ENCODE data around the gene SAA1. TPM values are rescaled to one million over a fixed set of nuclear protein-coding genes. Genes with fewer than 3 reads are reported as not detected.
"Not testable (repeated sequence)": the region's sequence is repeated elsewhere in the genome, so short reads cannot be mapped to it uniquely, and the experiment has no call there.

The SAA1 gene
- polyA plus RNA-seq, 3 donors from 2014 or later = not detected

DNA sequence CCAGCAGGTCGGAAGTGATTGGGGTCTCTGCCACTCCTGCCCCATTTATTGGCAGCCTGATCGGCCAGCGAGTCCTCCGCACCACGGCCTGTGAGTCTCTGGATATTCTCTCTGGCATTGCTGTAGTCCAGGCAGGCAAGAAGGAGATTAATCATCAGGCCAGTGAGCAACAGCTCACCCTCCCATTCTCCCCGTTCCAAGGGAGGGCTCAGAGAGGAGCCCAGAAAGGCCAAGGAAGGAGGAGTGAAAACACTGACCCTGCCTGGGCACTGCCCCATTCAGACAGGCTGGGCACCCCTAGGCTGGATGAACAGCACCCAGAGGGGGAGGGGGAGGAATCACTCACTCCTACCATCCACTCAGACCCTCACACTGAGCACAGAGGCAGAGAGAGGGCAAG lies 20.7 kb upstream of the SAA1 start:
- peaks cover 5% of the 10 kb centered on the region in 2 donors for H3K4me1 Mint-ChIP-seq
- no peak overlapping the region for H3K27ac Mint-ChIP-seq

DNA sequence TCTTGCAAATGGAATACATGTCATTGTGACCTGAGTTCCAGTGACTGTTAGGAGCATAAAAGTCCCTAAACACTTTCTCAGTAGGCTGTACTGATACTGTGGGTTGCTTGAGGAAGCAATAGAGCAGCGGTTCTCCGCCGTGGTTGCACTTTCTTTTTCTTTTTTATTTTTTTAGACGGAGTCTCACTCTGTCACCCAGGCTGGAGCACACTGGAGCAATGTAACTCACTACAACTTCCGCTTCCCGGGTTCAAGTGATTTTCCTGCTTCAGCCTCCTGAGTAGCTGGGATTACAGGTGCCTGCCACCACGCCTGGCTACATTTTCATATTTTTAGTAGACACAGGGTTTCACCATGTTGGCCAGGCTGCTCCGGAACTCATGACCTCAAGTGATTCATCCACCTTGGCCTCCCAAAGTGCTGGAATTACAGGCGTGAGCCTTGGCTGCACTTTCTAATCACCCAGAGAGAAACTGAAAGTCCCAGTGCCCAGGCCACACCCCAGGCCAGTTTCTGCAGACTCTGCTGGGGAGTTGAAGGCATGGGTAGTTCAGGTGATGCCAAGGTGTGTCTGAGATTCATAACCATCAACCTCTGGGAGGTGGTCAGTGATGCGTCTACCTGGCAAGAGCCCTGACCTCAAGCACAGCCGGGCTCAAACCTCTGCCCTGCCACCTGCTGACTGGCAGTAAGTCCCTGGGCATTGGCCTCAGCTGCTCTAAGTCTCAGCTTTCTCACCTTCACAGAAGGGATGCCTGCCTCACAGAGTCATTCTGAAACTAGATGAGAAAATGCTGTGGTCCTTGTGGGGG lies 19.5 kb upstream of the SAA1 start:
- H3K27ac Mint-ChIP-seq = peak overlapping the region; percentile 36 to 87 (median 58)
- H3K27me3 Mint-ChIP-seq (ENCODE audit: low read depth in 3 of 3); H3K36me3 Mint-ChIP-seq; H3K4me1 Mint-ChIP-seq; H3K9me3 Mint-ChIP-seq: not testable (repeated sequence)
- peak overlapping the region; percentile 48 to 81 (median 61) for H3K4me3 Mint-ChIP-seq
- DNase-seq = peak in 2 of 3 donors; percentile 6 to 38

More for the DNA sequence above, 20.7 kb upstream of the SAA1 start:
- Mint-ChIP-seq H3K36me3 (no peaks in the 10 kb centered on the region), H3K27me3 (ENCODE audit: low read depth in 3 of 3) (peaks cover 2 to 8% (median 6%) of the 10 kb centered on the region in 3 donors), H3K4me3 (no peak overlapping the region), H3K9me3 (no peaks in the 10 kb centered on the region)
- no peak for DNase-seq

DNA sequence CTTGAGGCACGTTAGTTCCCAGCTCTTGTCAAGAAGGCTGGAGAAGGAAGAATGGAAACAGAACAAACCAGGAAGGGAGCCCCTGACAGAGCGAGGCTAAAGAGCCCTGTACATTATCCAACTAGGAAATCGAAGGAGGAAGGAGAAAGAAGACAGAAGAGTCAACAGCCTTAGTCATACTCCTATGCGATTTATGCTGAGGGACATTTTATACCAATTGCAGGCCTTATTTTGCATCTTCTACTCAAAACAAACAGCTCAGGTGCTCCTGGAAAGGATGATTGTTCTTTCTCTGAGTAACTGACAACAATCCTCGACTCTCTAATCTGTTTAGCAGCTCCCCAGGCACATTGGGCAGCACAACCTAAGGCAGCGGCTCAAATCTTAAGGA lies 18.9 kb upstream of the SAA1 start:
- H3K27ac Mint-ChIP-seq = peak overlapping the region in 3 of 6 donors; percentile 48 to 86 (median 53)

DNA sequence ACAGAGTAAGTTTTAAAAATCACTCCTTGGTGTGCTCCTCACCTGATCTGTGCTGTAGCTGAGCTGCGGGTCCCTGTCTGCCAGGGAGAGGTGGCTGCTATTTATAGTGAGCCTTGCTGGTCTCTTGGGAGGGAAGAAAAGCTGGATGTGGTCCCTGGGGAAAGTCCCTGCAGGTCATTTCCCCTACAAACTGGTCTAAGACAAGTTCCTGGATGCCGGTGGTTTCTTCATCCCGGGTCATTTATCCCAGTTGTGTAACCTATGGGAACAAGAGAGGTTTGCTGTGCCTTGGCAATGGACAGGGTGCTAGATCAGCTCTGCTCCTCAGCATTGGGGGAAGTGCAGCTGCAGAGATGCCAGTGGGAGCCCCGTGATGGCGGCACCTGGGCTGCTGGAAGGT lies 17.5 kb upstream of the SAA1 start, which contains the start of gene SAA2:
SAA2 (minus strand) TSS at position 108 of the 400 bp plus-strand sequence. CDS start 657 bp downstream, outside the sequence.
- Mint-ChIP-seq H3K27me3 (ENCODE audit: low read depth in 3 of 3) (peaks cover 2 to 4% (median 4%) of the 10 kb centered on the region in 3 donors), H3K4me1 (peaks cover 5% of the 10 kb centered on the region in 2 donors), H3K36me3 (no peaks in the 10 kb centered on the region), H3K4me3 (no peak within 1 kb of the TSS), H3K9me3 (peaks cover 0 to 1% (median 0%) of the 10 kb centered on the region in 6 donors), H3K27ac (no peak within 1 kb of the TSS)
- no peak for DNase-seq

More for the DNA sequence above, 18.9 kb upstream of the SAA1 start:
- H3K4me3 Mint-ChIP-seq = peak overlapping the region in 2 of 5 donors; percentile 9 to 81
- H3K36me3 Mint-ChIP-seq; H3K9me3 Mint-ChIP-seq; DNase-seq; H3K4me1 Mint-ChIP-seq; H3K27me3 Mint-ChIP-seq (ENCODE audit: low read depth in 3 of 3): not testable (repeated sequence)

DNA sequence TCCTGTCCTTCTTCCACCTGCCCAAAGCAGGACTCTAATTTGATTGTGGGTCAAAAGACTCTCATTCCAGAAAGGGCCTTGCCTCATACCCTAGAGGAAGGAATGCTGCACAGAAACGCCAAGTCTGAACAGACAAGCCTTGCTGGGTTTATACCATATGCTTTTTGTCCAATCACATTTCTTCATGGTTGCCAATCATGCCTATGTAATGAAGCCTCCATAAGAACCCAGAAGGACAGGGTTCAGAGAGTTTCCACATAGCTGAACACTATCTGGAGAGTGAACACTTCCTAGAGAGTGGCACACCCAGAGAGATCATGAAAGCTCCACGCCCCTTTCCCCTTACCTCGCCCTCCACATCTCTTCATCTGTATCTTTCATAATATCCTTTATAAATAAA lies 12.8 kb upstream of the SAA1 start:
- Mint-ChIP-seq H3K27ac (no peak overlapping the region), H3K27me3 (ENCODE audit: low read depth in 3 of 3) (peaks cover 2 to 8% (median 4%) of the 10 kb centered on the region in 3 donors), H3K36me3 (no peaks in the 10 kb centered on the region), H3K4me3 (no peak overlapping the region), H3K4me1 (no peaks in the 10 kb centered on the region), H3K9me3 (peaks cover 0 to 1% (median 0%) of the 10 kb centered on the region in 6 donors)
- no peak for DNase-seq

DNA sequence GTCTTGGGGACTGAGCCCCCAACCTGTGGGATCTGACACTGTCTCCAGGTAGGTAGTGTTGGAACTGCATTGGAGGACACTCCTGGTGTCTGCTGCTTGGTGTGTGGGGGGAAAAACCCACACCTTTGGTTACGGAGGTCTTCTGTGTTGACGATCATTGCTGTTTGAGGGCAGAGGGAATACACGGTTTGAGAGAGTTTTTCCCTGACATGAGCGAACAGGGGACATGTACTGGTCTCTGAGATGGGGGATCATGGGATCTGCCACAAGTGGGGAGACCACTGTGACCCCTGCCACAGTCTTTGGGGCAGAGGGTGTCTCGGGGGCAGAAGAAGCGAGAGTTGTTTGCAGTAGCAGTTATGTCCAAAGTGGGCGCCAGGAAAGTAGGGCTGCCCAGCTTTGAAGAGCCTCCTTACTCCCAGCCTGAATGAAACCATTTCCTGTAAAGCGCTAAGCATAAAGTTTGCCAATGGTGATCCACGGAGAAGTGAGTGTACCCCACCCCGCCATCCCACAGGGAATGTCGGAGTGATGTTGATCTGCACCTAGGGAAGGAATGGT lies 12.2 kb upstream of the SAA1 start:
- H3K9me3 Mint-ChIP-seq = peaks cover 0 to 1% (median 0%) of the 10 kb centered on the region in 6 donors
- no peak overlapping the region for H3K4me3 Mint-ChIP-seq
- H3K36me3 Mint-ChIP-seq = no peaks in the 10 kb centered on the region
- no peaks in the 10 kb centered on the region for H3K4me1 Mint-ChIP-seq
- no peak overlapping the region for H3K27ac Mint-ChIP-seq
- H3K27me3 Mint-ChIP-seq (ENCODE audit: low read depth in 3 of 3) = peaks cover 2 to 6% (median 4%) of the 10 kb centered on the region in 3 donors
- no peak for DNase-seq

DNA sequence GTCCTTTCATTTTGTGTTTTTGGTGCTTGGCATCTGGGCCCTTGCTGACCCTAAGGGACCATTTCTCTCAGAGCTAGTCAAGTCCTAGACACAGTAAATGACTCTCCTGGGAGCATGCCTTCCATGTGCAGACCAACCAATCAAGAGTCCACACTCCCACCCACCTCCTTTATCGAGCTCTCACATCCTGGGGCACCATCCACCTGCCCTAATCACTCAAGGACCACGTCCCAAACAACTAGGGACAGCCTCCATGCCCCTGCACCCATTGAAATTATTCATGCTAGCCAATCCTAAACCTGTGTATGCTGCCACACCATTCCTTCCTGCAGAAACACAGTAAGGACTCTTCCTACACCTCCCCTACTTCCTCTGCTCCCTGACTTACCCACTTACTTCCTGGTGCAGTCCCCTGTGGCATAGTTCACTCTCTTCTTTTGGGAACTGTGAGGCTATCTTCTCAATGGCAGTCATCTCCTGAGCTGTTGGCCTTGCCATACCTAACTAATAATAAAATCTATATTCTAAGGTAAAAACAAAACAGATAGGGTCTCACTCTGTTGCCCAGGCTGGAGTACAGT lies 11.2 kb upstream of the SAA1 start:
- Mint-ChIP-seq H3K27ac (no peak overlapping the region), H3K27me3 (ENCODE audit: low read depth in 3 of 3) (peaks cover 2 to 9% (median 4%) of the 10 kb centered on the region in 3 donors), H3K36me3 (no peaks in the 10 kb centered on the region), H3K4me3 (no peak overlapping the region), H3K9me3 (peaks cover 0 to 1% (median 0%) of the 10 kb centered on the region in 6 donors), H3K4me1 (no peaks in the 10 kb centered on the region)
- no peak for DNase-seq

DNA sequence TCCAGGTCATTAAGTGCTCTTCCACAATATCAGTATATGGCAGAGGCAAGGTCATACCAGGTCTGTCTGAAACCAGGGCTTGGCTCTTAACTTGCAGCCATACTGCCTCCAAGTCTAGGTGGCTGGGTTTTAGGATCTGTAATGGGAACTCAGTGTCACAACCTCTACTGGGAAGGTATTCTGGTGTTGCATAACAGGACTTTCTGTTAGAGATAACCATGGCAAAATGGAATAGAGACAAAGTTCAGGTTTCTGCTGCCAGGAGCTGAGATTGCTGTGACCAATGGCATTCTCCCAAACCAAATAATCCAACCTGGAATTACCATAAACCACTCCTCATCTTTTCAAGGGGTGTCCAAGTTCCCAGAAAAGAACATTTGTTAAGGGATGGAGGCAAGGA lies 6.8 kb upstream of the SAA1 start:
- Mint-ChIP-seq H3K27ac (no peak overlapping the region), H3K4me3 (no peak overlapping the region), H3K36me3 (no peaks in the 10 kb centered on the region), H3K4me1 (no peaks in the 10 kb centered on the region), H3K27me3 (ENCODE audit: low read depth in 3 of 3) (peaks cover 2 to 6% (median 2%) of the 10 kb centered on the region in 3 donors), H3K9me3 (no peaks in the 10 kb centered on the region)
- DNase-seq = no peak

DNA sequence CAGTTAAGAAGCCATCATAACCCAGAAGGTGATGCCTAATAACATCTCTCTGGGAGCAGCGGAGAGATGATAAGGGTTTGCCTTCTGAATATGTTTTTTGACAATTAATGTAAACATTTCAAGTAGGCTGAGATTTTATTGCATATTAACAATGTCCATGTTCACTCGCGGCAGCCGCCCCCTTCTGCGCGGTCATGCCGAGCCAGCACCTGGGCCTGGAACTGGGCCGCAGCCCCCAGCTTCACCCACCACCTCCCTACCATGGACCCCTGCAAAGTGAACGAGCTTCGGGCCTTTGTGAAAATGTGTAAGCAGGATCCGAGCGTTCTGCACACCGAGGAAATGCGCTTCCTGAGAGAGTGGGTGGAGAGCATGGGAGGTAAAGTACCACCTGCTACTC lies 4.3 kb upstream of the SAA1 start:
- H3K4me3 Mint-ChIP-seq = no peak overlapping the region
- peaks cover 0 to 3% (median 0%) of the 10 kb centered on the region in 3 donors for H3K27me3 Mint-ChIP-seq (ENCODE audit: low read depth in 3 of 3)
- no peak for DNase-seq
- no peaks in the 10 kb centered on the region for H3K4me1 Mint-ChIP-seq
- no peaks in the 10 kb centered on the region for H3K36me3 Mint-ChIP-seq
- no peak overlapping the region for H3K27ac Mint-ChIP-seq
- no peaks in the 10 kb centered on the region for H3K9me3 Mint-ChIP-seq

DNA sequence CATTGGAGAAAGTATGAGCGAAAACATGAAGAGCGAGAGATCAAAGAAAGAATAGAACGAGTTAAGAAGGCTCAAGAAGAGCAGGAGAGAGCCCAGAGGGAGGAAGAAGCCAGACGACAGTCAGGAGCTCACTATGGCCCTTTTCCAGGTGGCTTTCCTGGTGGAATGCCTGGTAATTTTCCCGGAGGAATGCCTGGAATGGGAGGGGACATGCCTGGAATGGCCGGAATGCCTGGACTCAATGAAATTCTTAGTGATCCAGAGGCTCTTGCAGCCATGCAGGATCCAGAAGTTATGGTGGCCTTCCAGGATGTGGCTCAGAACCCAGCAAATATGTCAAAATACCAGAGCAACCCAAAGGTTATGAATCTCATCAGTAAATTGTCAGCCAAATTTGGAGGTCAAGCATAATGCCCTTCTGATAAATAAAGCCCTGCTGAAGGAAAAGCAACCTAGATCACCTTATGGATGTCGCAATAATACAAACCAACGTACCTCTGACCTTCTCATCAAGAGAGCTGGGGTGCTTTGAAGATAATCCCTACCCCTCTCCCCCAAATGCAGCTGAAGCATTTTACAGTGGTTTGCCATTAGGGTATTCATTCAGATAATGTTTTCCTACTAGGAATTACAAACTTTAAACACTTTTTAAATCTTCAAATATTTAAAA lies 3.2 kb upstream of the SAA1 start:
- not testable (repeated sequence) for H3K27me3 Mint-ChIP-seq (ENCODE audit: low read depth in 3 of 3); H3K9me3 Mint-ChIP-seq; H3K27ac Mint-ChIP-seq; H3K36me3 Mint-ChIP-seq; H3K4me1 Mint-ChIP-seq; H3K4me3 Mint-ChIP-seq; DNase-seq

DNA sequence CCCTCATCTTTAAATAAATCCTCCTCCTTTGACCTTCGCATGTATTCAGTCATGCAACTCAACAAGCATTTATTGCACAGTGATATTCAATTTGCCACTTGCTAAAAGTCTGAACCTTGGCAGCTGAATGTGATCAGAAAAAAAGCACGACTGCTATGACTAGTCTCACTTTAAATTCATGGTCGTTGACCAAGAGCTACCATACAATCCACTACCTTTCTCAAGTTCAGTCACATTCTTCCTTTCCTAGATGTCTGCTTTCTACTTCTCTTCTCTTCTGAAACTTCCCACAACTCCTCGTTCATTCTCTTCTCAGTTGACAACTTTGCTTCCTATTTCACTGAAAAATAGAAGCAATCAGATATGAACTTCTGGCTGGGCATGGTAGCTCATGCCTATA lies 2.0 kb upstream of the SAA1 start:
- H3K27ac Mint-ChIP-seq = peak overlapping the region in 1 of 6 donors; percentile 5

DNA sequence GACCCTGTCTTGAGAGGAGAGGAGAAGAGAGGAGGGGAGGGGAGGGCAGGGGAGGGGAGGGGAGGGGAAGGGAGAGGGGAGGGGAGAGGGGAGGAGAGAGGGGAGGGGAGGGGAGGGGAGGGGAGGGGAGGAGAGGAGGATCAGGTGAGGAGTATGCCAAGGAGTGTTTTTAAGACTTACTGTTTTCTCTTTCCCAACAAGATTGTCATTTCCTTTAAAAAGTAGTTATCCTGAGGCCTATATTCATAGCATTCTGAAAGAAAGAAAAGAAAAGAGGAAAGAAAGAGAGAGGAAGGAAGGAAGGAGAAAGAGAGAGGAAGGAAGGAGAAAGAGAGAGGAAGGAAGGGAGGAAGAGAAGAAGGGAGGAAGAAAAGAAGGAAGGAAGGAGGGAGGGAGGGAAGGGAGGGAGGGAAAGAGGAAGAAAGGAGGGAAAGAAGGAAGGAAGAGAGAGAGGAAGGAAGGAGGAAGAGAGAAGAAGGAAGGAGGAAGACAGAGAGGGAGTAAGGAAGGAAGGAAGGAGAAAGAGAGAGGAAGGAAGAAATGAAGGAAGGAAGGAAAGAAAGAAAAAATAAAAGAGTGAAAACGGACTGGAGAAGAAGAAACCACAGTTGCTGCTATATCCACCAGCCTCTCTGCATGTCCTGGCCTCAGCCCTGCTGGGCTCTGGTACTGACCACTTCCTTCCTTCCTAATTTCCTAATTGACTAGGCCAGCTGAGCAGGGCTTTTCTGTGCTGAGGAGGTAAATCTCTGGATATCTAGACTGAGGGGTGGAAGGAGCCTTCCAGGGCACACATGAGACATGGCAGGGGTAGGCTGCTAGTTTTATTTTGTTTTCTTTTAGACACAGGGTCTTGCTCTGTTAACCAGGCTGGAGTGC lies 1.1 kb upstream of the SAA1 start:
- H3K27ac Mint-ChIP-seq = no peak overlapping the region
- no peaks in the 10 kb centered on the region for H3K4me1 Mint-ChIP-seq
- no peaks in the 10 kb centered on the region for H3K27me3 Mint-ChIP-seq (ENCODE audit: low read depth in 3 of 3)

More for the DNA sequence above, 2.0 kb upstream of the SAA1 start:
- no peaks in the 10 kb centered on the region for H3K9me3 Mint-ChIP-seq
- DNase-seq = no peak
- peaks cover 0 to 2% (median 0%) of the 10 kb centered on the region in 3 donors for H3K27me3 Mint-ChIP-seq (ENCODE audit: low read depth in 3 of 3)
- H3K36me3 Mint-ChIP-seq = no peaks in the 10 kb centered on the region
- H3K4me3 Mint-ChIP-seq = no peak overlapping the region
- H3K4me1 Mint-ChIP-seq = no peaks in the 10 kb centered on the region

More for the DNA sequence above, 1.1 kb upstream of the SAA1 start:
- H3K4me3 Mint-ChIP-seq = no peak overlapping the region
- H3K9me3 Mint-ChIP-seq = no peaks in the 10 kb centered on the region
- DNase-seq = no peak
- H3K36me3 Mint-ChIP-seq = no peaks in the 10 kb centered on the region
